ENCODE data around the gene FFAR4. TPM values are rescaled to one million over a fixed set of nuclear protein-coding genes. Genes with fewer than 3 reads are reported as not detected.

The FFAR4 gene
- total RNA-seq, 1 experiment from 2014 or later: 0.92 TPM

DNA sequence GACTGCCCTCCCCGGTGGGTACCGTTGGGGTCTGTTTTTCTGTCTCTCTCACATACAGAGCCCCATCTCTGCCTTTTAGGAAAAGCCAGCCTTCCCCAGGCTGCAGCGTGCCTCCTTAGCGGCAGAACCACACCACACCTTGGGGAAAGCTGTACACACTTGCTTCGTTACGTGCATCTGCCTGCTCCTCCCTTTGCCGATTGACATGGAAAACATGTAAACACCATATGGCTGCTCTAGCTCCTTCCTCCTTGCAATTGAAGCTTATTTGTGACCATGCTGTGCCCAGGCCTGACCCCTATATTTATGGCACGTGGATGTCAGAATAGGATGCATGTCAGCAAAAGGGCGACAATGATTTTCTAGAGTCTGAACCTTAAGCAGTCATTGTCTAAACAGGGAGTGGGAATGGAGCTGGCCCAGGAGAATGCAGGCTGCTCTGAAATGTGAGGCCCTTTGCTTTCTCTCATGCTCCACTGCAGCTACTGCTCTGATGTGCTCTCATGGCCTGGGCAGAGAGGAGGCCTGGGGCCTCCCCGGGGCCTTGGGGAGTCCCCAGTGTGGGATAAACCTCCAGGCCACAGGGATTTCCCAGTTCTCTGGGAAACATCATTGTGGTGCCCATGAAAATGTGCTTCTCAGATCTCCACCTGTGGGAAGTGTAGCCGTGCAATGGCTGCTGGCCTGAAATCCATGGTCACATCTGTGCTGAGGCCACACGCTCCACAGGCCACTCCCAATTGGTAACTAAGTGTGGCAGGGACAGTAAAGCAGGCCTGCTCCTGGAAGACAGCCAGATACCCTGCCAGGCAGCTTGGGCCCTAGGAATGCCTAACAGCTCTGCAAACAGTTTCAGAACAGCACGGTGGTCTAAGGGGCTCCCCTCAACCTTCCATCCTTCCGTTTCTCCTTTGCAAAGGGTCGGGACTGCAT lies 64.4 kb downstream of the FFAR4 start:
- no peak overlapping the region for H3K4me3 ChIP-seq (ENCODE audit: low read depth in 2 of 2, low read length in 2 of 2)
- H3K27me3 ChIP-seq (ENCODE audit: control insufficient read depth, insufficient read depth, low read length): 0 out of 2 replicates have a peak, but pooled peaks cover 2% of the 10 kb centered on the region
- no peak for TF ChIP-seq TCF7L2 (IDR thresholded peaks at IDR 0.05; ENCODE audit: low read depth, low read length)
- TF ChIP-seq, protein P1, sequence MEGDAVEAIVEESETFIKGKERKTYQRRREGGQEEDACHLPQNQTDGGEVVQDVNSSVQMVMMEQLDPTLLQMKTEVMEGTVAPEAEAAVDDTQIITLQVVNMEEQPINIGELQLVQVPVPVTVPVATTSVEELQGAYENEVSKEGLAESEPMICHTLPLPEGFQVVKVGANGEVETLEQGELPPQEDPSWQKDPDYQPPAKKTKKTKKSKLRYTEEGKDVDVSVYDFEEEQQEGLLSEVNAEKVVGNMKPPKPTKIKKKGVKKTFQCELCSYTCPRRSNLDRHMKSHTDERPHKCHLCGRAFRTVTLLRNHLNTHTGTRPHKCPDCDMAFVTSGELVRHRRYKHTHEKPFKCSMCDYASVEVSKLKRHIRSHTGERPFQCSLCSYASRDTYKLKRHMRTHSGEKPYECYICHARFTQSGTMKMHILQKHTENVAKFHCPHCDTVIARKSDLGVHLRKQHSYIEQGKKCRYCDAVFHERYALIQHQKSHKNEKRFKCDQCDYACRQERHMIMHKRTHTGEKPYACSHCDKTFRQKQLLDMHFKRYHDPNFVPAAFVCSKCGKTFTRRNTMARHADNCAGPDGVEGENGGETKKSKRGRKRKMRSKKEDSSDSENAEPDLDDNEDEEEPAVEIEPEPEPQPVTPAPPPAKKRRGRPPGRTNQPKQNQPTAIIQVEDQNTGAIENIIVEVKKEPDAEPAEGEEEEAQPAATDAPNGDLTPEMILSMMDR (IDR thresholded peaks at IDR 0.05): no peak
- TF ChIP-seq REST (IDR thresholded peaks at IDR 0.05; ENCODE audit: insufficient read depth in 1 of 2, low read depth in 2 of 2, low read length in 1 of 2): no peak
- no peaks in the 10 kb centered on the region for H3K36me3 ChIP-seq (ENCODE audit: control insufficient read depth, insufficient read depth, low read length)
- BruUV-seq (replicated peaks): no TSS peak
- CTCF ChIA-PET: no interaction called here
- ATAC-seq (peak; percentile 40; the same call in 1 of the 2 replicates), DNase-seq (ENCODE audit: low read depth, low spot score) (no peak)
- no peaks in the 10 kb centered on the region for H3K4me1 ChIP-seq (ENCODE audit: control insufficient read depth, insufficient read depth, low read length)
- POLR2A ChIA-PET: no interaction called here
- no peak overlapping the region for H3K27ac ChIP-seq (ENCODE audit: low read length)
- in situ Hi-C loops (cut with HindIII; ENCODE audit: low pct_unique_long_range_greater_than_20kb, low sequenced_read_pairs) (no loop called here), intact Hi-C loops (cut with micrococcal nuclease; ENCODE audit: unreplicated experiment) (no loop called here)
- H3K9me3 ChIP-seq (ENCODE audit: control insufficient read depth, insufficient read depth, low read depth, low read length): no peaks in the 10 kb centered on the region

Other genes starting within 250 kb of the FFAR4 start
- 376 TPM for gene MYOF, start 84.3 kb upstream of the FFAR4 start, total RNA-seq (2021; ENCODE audit: unreplicated experiment)
- 96.4 TPM for gene CEP55, start 70.1 kb upstream of the FFAR4 start, total RNA-seq (2021; ENCODE audit: unreplicated experiment)
- gene RBP4, start 34.6 kb downstream of the FFAR4 start, total RNA-seq (2021; ENCODE audit: unreplicated experiment): 6.9 TPM
- not detected for gene PDE6C, start 45.9 kb downstream of the FFAR4 start, total RNA-seq (2021; ENCODE audit: unreplicated experiment)
- gene FRA10AC1, start 135.9 kb downstream of the FFAR4 start, total RNA-seq (2021; ENCODE audit: unreplicated experiment): 20.3 TPM
- gene LGI1, start 191.3 kb downstream of the FFAR4 start, total RNA-seq (2021; ENCODE audit: unreplicated experiment): not detected

All from Panc1 (cell line).